Loucy (cell line): ENCODE results near the gene DUSP22.

ENCODE experiments used
- H2AFZ ChIP-seq: fragments of 200-600 bp; sonication (generic); 2 replicates; pipeline ENCODE4 v1.6.0; 2016; ENCODE audit warnings: antibody characterized with exemption, mild to moderate bottlenecking, low read length, moderate library complexity
- H3F3A ChIP-seq: fragments of 200-600 bp; 2 replicates; pipeline ENCODE4 v1.6.0; 2016; ENCODE audit warnings: antibody characterized with exemption, low read depth, mild to moderate bottlenecking
- H3K27me3 ChIP-seq: fragments of 200-600 bp; sonication (generic); 2 replicates; pipeline ENCODE4 v1.6.1; 2014; ENCODE audit warnings: low read length, mild to moderate bottlenecking; ENCODE audit not compliant: insufficient read depth, poor library complexity, severe bottlenecking
- H3K36me3 ChIP-seq: fragments of 200-600 bp; sonication (generic); 2 replicates; pipeline ENCODE4 v1.6.1; 2016; ENCODE audit warnings: low read length; ENCODE audit not compliant: insufficient read depth
- H3K4me1 ChIP-seq: fragments of 200-600 bp; sonication (generic); 2 replicates; pipeline ENCODE4 v1.5.1; 2014; ENCODE audit warnings: low read length, mild to moderate bottlenecking; ENCODE audit not compliant: insufficient read depth, poor library complexity, severe bottlenecking
- H3K4me2 ChIP-seq: fragments of 200-600 bp; sonication (generic); 2 replicates; pipeline ENCODE4 v1.6.0; 2014; ENCODE audit warnings: antibody characterized with exemption, low read length, low read depth, mild to moderate bottlenecking; ENCODE audit not compliant: poor library complexity, severe bottlenecking
- H3K4me3 ChIP-seq: fragments of 200-600 bp; sonication (generic); 2 replicates; pipeline ENCODE4 v1.5.1; 2014; ENCODE audit warnings: low read length, mild to moderate bottlenecking, mixed read lengths; ENCODE audit not compliant: poor library complexity, severe bottlenecking
- H3K79me2 ChIP-seq: fragments of 200-600 bp; sonication (generic); 2 replicates; pipeline ENCODE4 v1.6.1; 2014; ENCODE audit warnings: low read length; ENCODE audit not compliant: insufficient read depth
- H3K9ac ChIP-seq: fragments of 200-600 bp; sonication (generic); 2 replicates; pipeline ENCODE4 v1.6.0; 2014; ENCODE audit warnings: mild to moderate bottlenecking, low read depth, low read length, moderate library complexity; ENCODE audit not compliant: poor library complexity, severe bottlenecking
- H3K9me2 ChIP-seq: fragments of 200-600 bp; sonication (generic); replicated peaks from 2 replicates; pipeline ENCODE4 v1.6.1; 2016; ENCODE audit warnings: low read depth, low read length, mixed read lengths
- H3K9me3 ChIP-seq: fragments of 200-600 bp; sonication (generic); 2 replicates; pipeline ENCODE4 v1.6.1; 2014; ENCODE audit warnings: mild to moderate bottlenecking, antibody characterized with exemption, low read length, low read depth; ENCODE audit not compliant: insufficient read depth
- H4K20me1 ChIP-seq: fragments of 200-600 bp; sonication (generic); 2 replicates; pipeline ENCODE4 v1.6.0; 2014; ENCODE audit warnings: antibody characterized with exemption, low read length, mild to moderate bottlenecking; ENCODE audit not compliant: insufficient read depth, poor library complexity, severe bottlenecking
- EZH2phosphoT487 ChIP-seq: fragments of 200-600 bp; IDR thresholded peaks from 2 replicates; pipeline ENCODE4 v1.6.1; 2018; ENCODE audit warnings: antibody characterized with exemption, mild to moderate bottlenecking, moderate library complexity, borderline replicate concordance
- TF ChIP-seq, protein P1 (sequence below): fragments of 200-600 bp; sonication (generic); conservative IDR thresholded peaks from 2 replicates; pipeline ENCODE4 v1.5.1; 2014; ENCODE audit warnings: mild to moderate bottlenecking, antibody characterized with exemption, low read length

DUSP22 gene

DNA sequence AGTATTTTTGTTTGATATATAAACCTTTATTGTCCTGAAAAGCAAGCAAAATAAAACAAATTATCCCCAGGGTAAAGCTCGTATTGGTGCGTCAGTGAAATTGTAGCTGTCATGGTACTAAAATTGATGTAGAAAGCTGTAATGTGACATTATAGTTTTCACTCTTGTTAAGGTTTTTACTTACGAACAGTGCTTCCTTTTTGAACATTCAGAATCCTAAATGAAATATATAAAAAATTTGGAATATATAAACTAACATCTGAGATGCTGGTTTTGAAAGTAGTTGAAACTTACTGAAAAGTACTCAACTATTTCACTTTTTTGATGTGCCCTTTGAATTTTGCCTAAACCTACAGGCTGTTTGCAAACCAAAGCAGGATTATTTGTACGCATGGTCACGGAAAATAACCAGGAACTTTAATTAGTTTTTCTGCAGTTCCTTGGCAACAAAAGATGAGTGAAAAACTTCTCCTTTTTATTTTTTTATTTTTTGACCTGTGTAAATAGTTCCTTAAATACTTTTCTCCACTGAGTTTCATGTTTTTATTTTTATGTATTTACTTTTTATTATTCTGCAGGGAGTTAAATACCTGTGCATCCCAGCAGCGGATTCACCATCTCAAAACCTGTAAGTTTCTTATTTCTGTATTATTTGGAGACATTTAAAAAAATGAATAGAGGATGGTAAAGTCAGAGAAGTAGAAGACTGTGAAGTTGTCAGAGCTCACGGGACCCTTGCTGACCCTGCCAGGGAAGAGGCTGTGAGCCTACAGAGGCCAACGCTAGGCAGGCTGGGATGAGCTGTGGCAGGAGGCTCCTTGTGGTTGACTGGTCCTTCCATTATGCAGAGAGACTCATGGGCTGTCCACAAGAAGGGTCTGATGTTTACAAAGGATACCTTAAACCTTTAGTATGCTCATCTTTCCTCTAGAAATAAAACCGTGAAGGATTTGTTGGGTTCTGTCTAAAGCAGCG lies 42.5 kb downstream of the DUSP22 start:
- no peak for TF ChIP-seq EZH2phosphoT487
- TF ChIP-seq, protein P1, sequence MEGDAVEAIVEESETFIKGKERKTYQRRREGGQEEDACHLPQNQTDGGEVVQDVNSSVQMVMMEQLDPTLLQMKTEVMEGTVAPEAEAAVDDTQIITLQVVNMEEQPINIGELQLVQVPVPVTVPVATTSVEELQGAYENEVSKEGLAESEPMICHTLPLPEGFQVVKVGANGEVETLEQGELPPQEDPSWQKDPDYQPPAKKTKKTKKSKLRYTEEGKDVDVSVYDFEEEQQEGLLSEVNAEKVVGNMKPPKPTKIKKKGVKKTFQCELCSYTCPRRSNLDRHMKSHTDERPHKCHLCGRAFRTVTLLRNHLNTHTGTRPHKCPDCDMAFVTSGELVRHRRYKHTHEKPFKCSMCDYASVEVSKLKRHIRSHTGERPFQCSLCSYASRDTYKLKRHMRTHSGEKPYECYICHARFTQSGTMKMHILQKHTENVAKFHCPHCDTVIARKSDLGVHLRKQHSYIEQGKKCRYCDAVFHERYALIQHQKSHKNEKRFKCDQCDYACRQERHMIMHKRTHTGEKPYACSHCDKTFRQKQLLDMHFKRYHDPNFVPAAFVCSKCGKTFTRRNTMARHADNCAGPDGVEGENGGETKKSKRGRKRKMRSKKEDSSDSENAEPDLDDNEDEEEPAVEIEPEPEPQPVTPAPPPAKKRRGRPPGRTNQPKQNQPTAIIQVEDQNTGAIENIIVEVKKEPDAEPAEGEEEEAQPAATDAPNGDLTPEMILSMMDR = no peak
- no peak overlapping the region for H2AFZ ChIP-seq
- H3F3A ChIP-seq = no peaks in the 10 kb centered on the region
- no peaks in the 10 kb centered on the region for H3K9me2 ChIP-seq
- H3K79me2 ChIP-seq = no peaks in the 10 kb centered on the region
- no peak overlapping the region for H3K4me3 ChIP-seq
- H4K20me1 ChIP-seq = no peaks in the 10 kb centered on the region
- no peak overlapping the region for H3K4me2 ChIP-seq
- no peaks in the 10 kb centered on the region for H3K36me3 ChIP-seq
- no peak overlapping the region for H3K9ac ChIP-seq
- no peaks in the 10 kb centered on the region for H3K27me3 ChIP-seq
- H3K4me1 ChIP-seq = peaks cover 51% of the 10 kb centered on the region
- no peaks in the 10 kb centered on the region for H3K9me3 ChIP-seq

DNA sequence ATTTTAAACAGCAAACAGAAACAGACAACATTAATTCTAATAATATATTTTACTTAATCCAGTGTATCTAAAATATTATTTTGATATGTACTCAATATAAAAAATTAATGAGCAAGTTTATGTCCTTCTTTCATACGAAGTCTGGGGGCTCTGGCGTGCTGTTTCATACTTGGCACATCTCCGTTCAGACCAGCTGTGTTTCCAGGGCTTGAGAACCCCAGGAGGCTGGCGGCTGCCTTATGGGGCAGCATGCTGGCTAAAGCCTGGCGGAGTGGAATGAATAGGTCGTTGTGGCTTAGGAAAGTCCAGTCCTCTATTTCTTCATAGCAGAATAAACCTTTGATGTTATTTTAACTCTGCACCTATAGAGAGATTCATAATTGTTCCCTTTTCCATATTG lies 43.3 kb downstream of the DUSP22 start:
- no peak overlapping the region for H3K4me3 ChIP-seq
- no peaks in the 10 kb centered on the region for H3K9me2 ChIP-seq
- no peak overlapping the region for H3K9ac ChIP-seq
- H3K9me3 ChIP-seq = no peaks in the 10 kb centered on the region
- H2AFZ ChIP-seq = no peak overlapping the region
- H3K36me3 ChIP-seq = no peaks in the 10 kb centered on the region
- H3K4me1 ChIP-seq = peaks cover 51% of the 10 kb centered on the region
- H4K20me1 ChIP-seq = no peaks in the 10 kb centered on the region
- no peaks in the 10 kb centered on the region for H3K79me2 ChIP-seq
- no peaks in the 10 kb centered on the region for H3K27me3 ChIP-seq
- no peaks in the 10 kb centered on the region for H3F3A ChIP-seq
- TF ChIP-seq EZH2phosphoT487 = no peak
- TF ChIP-seq, protein P1 = no peak
- H3K4me2 ChIP-seq = no peak overlapping the region

DNA sequence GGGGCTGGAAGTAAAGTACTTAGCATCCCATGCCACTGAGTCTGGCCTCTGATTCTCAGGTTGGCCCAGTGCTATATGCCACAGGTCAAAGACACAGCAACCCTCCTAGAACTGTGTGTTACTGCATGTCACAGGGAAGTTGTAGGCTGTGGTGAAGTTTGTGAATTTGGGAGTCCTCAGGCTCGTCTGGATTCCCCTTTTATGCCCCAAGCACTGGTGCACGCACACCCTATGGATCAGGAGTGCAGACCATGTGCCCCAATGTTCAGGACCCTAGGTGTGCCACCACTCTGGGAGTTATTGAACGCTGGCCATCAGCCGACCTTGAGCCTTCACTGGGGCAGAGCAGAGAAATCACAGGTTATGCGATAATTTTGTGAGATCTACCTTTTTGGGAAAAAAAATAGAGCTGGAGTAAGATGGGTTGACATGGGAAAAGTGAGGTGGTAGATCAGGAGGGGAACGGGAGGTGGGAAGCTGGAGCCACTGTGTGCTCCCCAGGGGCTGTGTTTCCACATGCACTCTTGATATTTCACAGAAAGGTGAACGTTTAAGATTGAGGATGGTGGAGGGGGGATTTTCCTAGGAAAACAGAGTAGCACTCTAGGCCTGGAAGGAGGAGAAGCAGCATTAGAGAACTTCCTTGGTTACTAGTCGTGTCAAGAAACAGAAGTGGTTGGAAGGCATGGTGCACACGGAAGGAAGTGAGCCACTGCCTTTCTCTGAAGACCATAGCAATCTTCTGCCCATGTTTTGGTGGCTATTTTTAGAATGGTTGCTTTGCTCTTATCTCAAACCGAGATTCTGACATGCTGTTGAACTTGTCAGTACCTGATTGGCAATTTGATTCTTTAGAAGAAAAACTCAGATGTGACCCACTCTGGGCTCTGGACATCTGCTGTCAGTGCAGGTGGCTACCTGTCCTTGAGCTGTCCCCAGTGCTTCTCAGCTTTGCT lies 44.1 kb downstream of the DUSP22 start:
- H3K9ac ChIP-seq = no peak overlapping the region
- H3K4me1 ChIP-seq = peaks cover 57% of the 10 kb centered on the region
- no peaks in the 10 kb centered on the region for H3K9me3 ChIP-seq
- H3K79me2 ChIP-seq = no peaks in the 10 kb centered on the region
- no peak for TF ChIP-seq EZH2phosphoT487
- TF ChIP-seq, protein P1 = no peak
- H2AFZ ChIP-seq = no peak overlapping the region
- no peaks in the 10 kb centered on the region for H3F3A ChIP-seq
- H3K4me3 ChIP-seq = peak overlapping the region; percentile 3
- H3K9me2 ChIP-seq = no peaks in the 10 kb centered on the region
- H3K36me3 ChIP-seq = no peaks in the 10 kb centered on the region
- H4K20me1 ChIP-seq = no peaks in the 10 kb centered on the region
- peak overlapping the region; percentile 53 for H3K4me2 ChIP-seq
- no peaks in the 10 kb centered on the region for H3K27me3 ChIP-seq
